ENCODE results near the gene FAM111A. TPM values are rescaled to one million over a fixed set of nuclear protein-coding genes. Genes with fewer than 3 reads are reported as not detected.

The FAM111A gene
- polyA plus RNA-seq, 1 donor (not counting 4 experiments of a cell fraction or from before 2014, with no cell fraction given), result 21.0 TPM

DNA sequence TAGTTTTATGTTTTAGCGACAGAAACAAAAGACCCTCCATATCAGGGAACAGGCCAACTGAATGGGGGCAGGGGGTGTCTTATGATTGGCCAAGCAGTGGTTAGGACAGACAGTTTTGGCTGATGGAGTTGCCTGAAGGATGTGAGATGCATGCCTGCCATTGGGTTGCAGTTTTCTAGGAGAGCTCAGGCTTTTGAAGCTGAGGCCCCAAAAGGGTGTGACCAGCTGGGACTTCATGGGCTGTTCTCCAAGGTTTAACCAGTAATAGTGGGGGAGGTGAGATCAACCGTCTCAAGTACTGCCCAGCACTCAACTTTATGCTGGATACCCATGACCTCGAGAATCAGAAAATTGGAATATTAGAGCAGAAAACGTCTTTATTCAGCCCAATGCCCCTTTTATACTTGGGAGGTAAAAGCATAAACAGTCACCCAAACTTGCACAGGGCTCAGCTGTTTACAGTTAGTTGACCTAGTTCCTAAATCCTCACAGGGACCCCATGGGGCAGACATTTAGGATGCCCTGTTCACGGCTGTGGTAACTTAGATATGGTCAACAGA lies 42.8 kb downstream of the FAM111A start:
- Histone ChIP-seq H3K4me2 (ENCODE audit: control insufficient read depth, extremely low read depth, insufficient read depth, low read depth, low read length) (no peak overlapping the region), H3K36me3 (ENCODE audit: control insufficient read depth in 2 of 2, extremely low read depth in 1 of 2, insufficient read depth in 2 of 2, low read length in 2 of 2) (peaks cover 0 to 7% of the 10 kb centered on the region in 2 experiments), H3K27me3 (ENCODE audit: control insufficient read depth, extremely low read depth, insufficient read depth, low read length) (no peaks in the 10 kb centered on the region), H4K20me1 (ENCODE audit: control insufficient read depth, extremely low read depth, insufficient read depth, low read length) (no peaks in the 10 kb centered on the region), H3K27ac (ENCODE audit: control insufficient read depth, insufficient read depth, low read length) (no peak overlapping the region), H3K4me1 (ENCODE audit: control insufficient read depth, extremely low read depth, insufficient read depth, low read length) (no peaks in the 10 kb centered on the region), H3K4me3 (ENCODE audit: control insufficient read depth in 2 of 3, extremely low read depth in 1 of 3, insufficient read depth in 2 of 3, low read depth in 1 of 3, low read length in 3 of 3) (no peak overlapping the region), H3K9me1 (ENCODE audit: control insufficient read depth, extremely low read depth, insufficient read depth, low read length) (no peaks in the 10 kb centered on the region), H2AFZ (ENCODE audit: control insufficient read depth, low read length) (no peak overlapping the region), H3K9ac (ENCODE audit: control insufficient read depth, extremely low read depth, insufficient read depth, low read length) (no peak overlapping the region), H3K9me3 (ENCODE audit: control insufficient read depth, low read depth, low read length) (no peaks in the 10 kb centered on the region), H3K79me2 (ENCODE audit: control insufficient read depth, insufficient read depth, low read length) (no peaks in the 10 kb centered on the region)
- FAIRE-seq (no peak), DNase-seq (ENCODE audit: low read depth, low spot score) (no peak)
- dilution Hi-C loops (cut with MboI; ENCODE audit: extremely low pct_ligation_motif_present, low sequenced_read_pairs), result no loop called here
- TF ChIP-seq, protein P1, sequence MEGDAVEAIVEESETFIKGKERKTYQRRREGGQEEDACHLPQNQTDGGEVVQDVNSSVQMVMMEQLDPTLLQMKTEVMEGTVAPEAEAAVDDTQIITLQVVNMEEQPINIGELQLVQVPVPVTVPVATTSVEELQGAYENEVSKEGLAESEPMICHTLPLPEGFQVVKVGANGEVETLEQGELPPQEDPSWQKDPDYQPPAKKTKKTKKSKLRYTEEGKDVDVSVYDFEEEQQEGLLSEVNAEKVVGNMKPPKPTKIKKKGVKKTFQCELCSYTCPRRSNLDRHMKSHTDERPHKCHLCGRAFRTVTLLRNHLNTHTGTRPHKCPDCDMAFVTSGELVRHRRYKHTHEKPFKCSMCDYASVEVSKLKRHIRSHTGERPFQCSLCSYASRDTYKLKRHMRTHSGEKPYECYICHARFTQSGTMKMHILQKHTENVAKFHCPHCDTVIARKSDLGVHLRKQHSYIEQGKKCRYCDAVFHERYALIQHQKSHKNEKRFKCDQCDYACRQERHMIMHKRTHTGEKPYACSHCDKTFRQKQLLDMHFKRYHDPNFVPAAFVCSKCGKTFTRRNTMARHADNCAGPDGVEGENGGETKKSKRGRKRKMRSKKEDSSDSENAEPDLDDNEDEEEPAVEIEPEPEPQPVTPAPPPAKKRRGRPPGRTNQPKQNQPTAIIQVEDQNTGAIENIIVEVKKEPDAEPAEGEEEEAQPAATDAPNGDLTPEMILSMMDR (optimal IDR thresholded peaks at IDR 0.05 in 1 of 3, IDR thresholded peaks at IDR 0.05 in 1 of 3, conservative IDR thresholded peaks at IDR 0.05 in 1 of 3; ENCODE audit: extremely low read depth in 1 of 3, insufficient read depth in 2 of 3, low read length in 3 of 3), result no peak
- no peak for TF ChIP-seq EZH2 (IDR thresholded peaks at IDR 0.05; ENCODE audit: low read length)

DNA sequence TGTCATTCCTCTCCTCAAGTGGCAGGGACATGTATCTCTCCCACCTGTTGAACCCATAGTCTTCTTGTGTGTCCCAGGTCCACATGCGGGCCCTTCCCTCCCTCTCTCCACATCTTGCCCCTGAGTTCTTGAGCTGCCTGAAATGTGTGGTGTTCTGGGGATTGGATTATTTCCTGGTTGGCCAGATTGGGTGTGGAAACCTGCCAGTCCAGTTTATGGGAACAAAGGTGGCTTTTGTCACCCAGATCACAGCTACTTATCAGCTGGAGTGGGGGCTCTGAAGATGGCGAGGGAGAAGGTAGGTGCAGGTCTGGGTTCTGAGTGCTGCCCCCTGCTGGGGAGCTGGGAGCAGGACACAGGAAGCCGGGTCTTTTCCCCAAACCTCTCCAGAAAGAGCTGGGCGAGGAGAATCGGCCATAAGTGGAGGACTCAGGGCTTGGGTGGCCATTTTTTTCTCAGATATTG lies 43.5 kb downstream of the FAM111A start:
- Histone ChIP-seq H3K4me3 (ENCODE audit: control insufficient read depth in 2 of 3, extremely low read depth in 1 of 3, insufficient read depth in 2 of 3, low read depth in 1 of 3, low read length in 3 of 3) (no peak overlapping the region), H2AFZ (ENCODE audit: control insufficient read depth, low read length) (no peak overlapping the region), H3K4me2 (ENCODE audit: control insufficient read depth, extremely low read depth, insufficient read depth, low read depth, low read length) (no peak overlapping the region), H3K79me2 (ENCODE audit: control insufficient read depth, insufficient read depth, low read length) (no peaks in the 10 kb centered on the region), H3K4me1 (ENCODE audit: control insufficient read depth, extremely low read depth, insufficient read depth, low read length) (no peaks in the 10 kb centered on the region), H4K20me1 (ENCODE audit: control insufficient read depth, extremely low read depth, insufficient read depth, low read length) (no peaks in the 10 kb centered on the region), H3K9ac (ENCODE audit: control insufficient read depth, extremely low read depth, insufficient read depth, low read length) (no peak overlapping the region), H3K27ac (ENCODE audit: control insufficient read depth, insufficient read depth, low read length) (no peak overlapping the region), H3K9me3 (ENCODE audit: control insufficient read depth, low read depth, low read length) (no peaks in the 10 kb centered on the region), H3K9me1 (ENCODE audit: control insufficient read depth, extremely low read depth, insufficient read depth, low read length) (no peaks in the 10 kb centered on the region), H3K27me3 (ENCODE audit: control insufficient read depth, extremely low read depth, insufficient read depth, low read length) (no peaks in the 10 kb centered on the region), H3K36me3 (ENCODE audit: control insufficient read depth in 2 of 2, extremely low read depth in 1 of 2, insufficient read depth in 2 of 2, low read length in 2 of 2) (peaks cover 0 to 8% of the 10 kb centered on the region in 2 experiments)
- dilution Hi-C loops (cut with MboI; ENCODE audit: extremely low pct_ligation_motif_present, low sequenced_read_pairs), result no loop called here
- DNase-seq (ENCODE audit: low read depth, low spot score) (no peak), FAIRE-seq (no peak)
- no peak for TF ChIP-seq EZH2 (IDR thresholded peaks at IDR 0.05; ENCODE audit: low read length)
- TF ChIP-seq, protein P1 (optimal IDR thresholded peaks at IDR 0.05 in 1 of 3, IDR thresholded peaks at IDR 0.05 in 1 of 3, conservative IDR thresholded peaks at IDR 0.05 in 1 of 3; ENCODE audit: extremely low read depth in 1 of 3, insufficient read depth in 2 of 3, low read length in 3 of 3), result peak; percentile 75 to 94 (median 83)
